ENCODE data around the gene RPS2. TPM values are rescaled to one million over a fixed set of nuclear protein-coding genes. Genes with fewer than 3 reads are reported as not detected.
"Not testable (repeated sequence)": the region's sequence is repeated elsewhere in the genome, so short reads cannot be mapped to it uniquely, and the experiment has no call there.

The RPS2 gene
- total RNA-seq, 1 experiment from 2014 or later: 2,611 TPM

- Histone ChIP-seq H3K36me3 (peaks cover 46% of the 10 kb centered on the region), H3K4me3 (peak within 1 kb of the TSS; percentile 67), H3K27me3 (replicated peaks) (no peaks in the 10 kb centered on the region), H3K4me1 (replicated peaks) (peaks cover 32% of the 10 kb centered on the region), H3K27ac (peak within 1 kb of the TSS; percentile 1; the same call in 1 of the 2 replicates), H3K9me3 (replicated peaks) (no peaks in the 10 kb centered on the region)
- DNase-seq (ENCODE audit: low read depth in 1 of 2, low spot score in 2 of 2): peak; percentile 85 to 94
Measured at GRCh38 chr16:1959269-1960039, 5.2 kb downstream of the RPS2 start, which contains the start of gene NDUFB10. Gene NDUFB10 (plus strand): TSS chr16:1959538. CDS start chr16:1959625, 87 bp downstream.

GRCh38 chr16:1958715-1959268 lies 5.8 kb downstream of the RPS2 start:
- no peak overlapping the region for H3K27ac ChIP-seq
- H3K27me3 ChIP-seq (replicated peaks): no peaks in the 10 kb centered on the region
- H3K4me1 ChIP-seq (replicated peaks): peaks cover 32% of the 10 kb centered on the region
- peaks cover 39% of the 10 kb centered on the region for H3K36me3 ChIP-seq
- no peak for DNase-seq (ENCODE audit: low read depth in 1 of 2, low spot score in 2 of 2)
- peak overlapping the region; percentile 67 for H3K4me3 ChIP-seq
- H3K9me3 ChIP-seq (replicated peaks): no peaks in the 10 kb centered on the region

GRCh38 chr16:1958143-1958491 lies 6.5 kb downstream of the RPS2 start:
- not testable (repeated sequence) for H3K4me3 ChIP-seq; H3K27me3 ChIP-seq (replicated peaks); H3K27ac ChIP-seq; H3K9me3 ChIP-seq (replicated peaks); DNase-seq (ENCODE audit: low read depth in 1 of 2, low spot score in 2 of 2)
- Histone ChIP-seq H3K4me1 (replicated peaks) (peaks cover 25% of the 10 kb centered on the region), H3K36me3 (peaks cover 32% of the 10 kb centered on the region)

- H3K27me3 ChIP-seq (replicated peaks); H3K9me3 ChIP-seq (replicated peaks); H3K27ac ChIP-seq; DNase-seq (ENCODE audit: low read depth in 1 of 2, low spot score in 2 of 2); H3K4me3 ChIP-seq: not testable (repeated sequence)
- peaks cover 27% of the 10 kb centered on the region for H3K36me3 ChIP-seq
- H3K4me1 ChIP-seq (replicated peaks): peaks cover 20% of the 10 kb centered on the region
Measured at GRCh38 chr16:1957434-1958142, 7.0 kb downstream of the RPS2 start.

- DNase-seq (ENCODE audit: low read depth in 1 of 2, low spot score in 2 of 2): no peak
- no peaks in the 10 kb centered on the region for H3K36me3 ChIP-seq
- no peak overlapping the region for H3K27ac ChIP-seq
- peaks cover under 1% of the 10 kb centered on the region; the same call in 1 of the 2 replicates for H3K4me1 ChIP-seq (replicated peaks)
- H3K9me3 ChIP-seq (replicated peaks): no peaks in the 10 kb centered on the region
- no peak overlapping the region for H3K4me3 ChIP-seq
- H3K27me3 ChIP-seq (replicated peaks): no peaks in the 10 kb centered on the region
Measured at GRCh38 chr16:1953734-1954133, 10.9 kb downstream of the RPS2 start.

- Histone ChIP-seq H3K27ac (no peak overlapping the region), H3K36me3 (no peaks in the 10 kb centered on the region), H3K4me1 (replicated peaks) (no peaks in the 10 kb centered on the region), H3K9me3 (replicated peaks) (no peaks in the 10 kb centered on the region), H3K27me3 (replicated peaks) (no peaks in the 10 kb centered on the region), H3K4me3 (no peak overlapping the region)
- no peak for DNase-seq (ENCODE audit: low read depth in 1 of 2, low spot score in 2 of 2)
Measured at GRCh38 chr16:1950559-1950958, 14.1 kb downstream of the RPS2 start.

- Histone ChIP-seq H3K4me3 (no peak overlapping the region), H3K4me1 (replicated peaks) (no peaks in the 10 kb centered on the region), H3K9me3 (replicated peaks) (no peaks in the 10 kb centered on the region), H3K36me3 (no peaks in the 10 kb centered on the region), H3K27me3 (replicated peaks) (no peaks in the 10 kb centered on the region), H3K27ac (no peak overlapping the region)
- no peak for DNase-seq (ENCODE audit: low read depth in 1 of 2, low spot score in 2 of 2)
Measured at GRCh38 chr16:1950047-1950446, 14.6 kb downstream of the RPS2 start.

- Histone ChIP-seq H3K27ac (no peak overlapping the region), H3K9me3 (replicated peaks) (no peaks in the 10 kb centered on the region), H3K36me3 (no peaks in the 10 kb centered on the region), H3K4me3 (no peak overlapping the region), H3K27me3 (replicated peaks) (no peaks in the 10 kb centered on the region), H3K4me1 (replicated peaks) (no peaks in the 10 kb centered on the region)
- no peak for DNase-seq (ENCODE audit: low read depth in 1 of 2, low spot score in 2 of 2)
Measured at GRCh38 chr16:1949507-1949906, 15.1 kb downstream of the RPS2 start.

GRCh38 chr16:1947369-1947670 lies 17.3 kb downstream of the RPS2 start:
- H3K9me3 ChIP-seq (replicated peaks): no peaks in the 10 kb centered on the region
- peaks cover 9% of the 10 kb centered on the region for H3K4me1 ChIP-seq (replicated peaks)
- no peaks in the 10 kb centered on the region for H3K27me3 ChIP-seq (replicated peaks)
- H3K27ac ChIP-seq: no peak overlapping the region
- H3K36me3 ChIP-seq: no peaks in the 10 kb centered on the region
- no peak overlapping the region for H3K4me3 ChIP-seq
- DNase-seq (ENCODE audit: low read depth in 1 of 2, low spot score in 2 of 2): no peak

GRCh38 chr16:1946495-1947368 lies 17.9 kb downstream of the RPS2 start:
- peaks cover 14% of the 10 kb centered on the region for H3K4me1 ChIP-seq (replicated peaks)
- DNase-seq (ENCODE audit: low read depth in 1 of 2, low spot score in 2 of 2): no peak
- no peaks in the 10 kb centered on the region for H3K9me3 ChIP-seq (replicated peaks)
- no peaks in the 10 kb centered on the region for H3K36me3 ChIP-seq
- no peak overlapping the region for H3K4me3 ChIP-seq
- H3K27me3 ChIP-seq (replicated peaks): no peaks in the 10 kb centered on the region
- H3K27ac ChIP-seq: no peak overlapping the region

GRCh38 chr16:1945559-1946391 lies 18.9 kb downstream of the RPS2 start:
- H3K9me3 ChIP-seq (replicated peaks): no peaks in the 10 kb centered on the region
- no peaks in the 10 kb centered on the region for H3K27me3 ChIP-seq (replicated peaks)
- DNase-seq (ENCODE audit: low read depth in 1 of 2, low spot score in 2 of 2): no peak
- H3K4me3 ChIP-seq: no peak overlapping the region
- no peak overlapping the region for H3K27ac ChIP-seq
- peaks cover 14% of the 10 kb centered on the region for H3K4me1 ChIP-seq (replicated peaks)
- H3K36me3 ChIP-seq: peaks cover under 1% of the 10 kb centered on the region; the same call in 1 of the 2 replicates

GRCh38 chr16:1944612-1945199 lies 19.9 kb downstream of the RPS2 start:
- no peak for DNase-seq (ENCODE audit: low read depth in 1 of 2, low spot score in 2 of 2)

More at GRCh38 chr16:1944612-1945199, 19.9 kb downstream of the RPS2 start:
- no peak overlapping the region for H3K27ac ChIP-seq
- no peaks in the 10 kb centered on the region for H3K27me3 ChIP-seq (replicated peaks)
- peaks cover 14% of the 10 kb centered on the region for H3K4me1 ChIP-seq (replicated peaks)
- peaks cover 6% of the 10 kb centered on the region; the same call in 1 of the 2 replicates for H3K36me3 ChIP-seq
- H3K9me3 ChIP-seq (replicated peaks): no peaks in the 10 kb centered on the region
- no peak overlapping the region for H3K4me3 ChIP-seq
